BLaER1 treated with 17β-estradiol and CSF1 and Interleukin-3, amounts not matched to agents 10 nM and 100 nM (cell line): ENCODE data around the gene SNRNP27.
A peak's percentile ranks its signal among the peaks of the same experiment; 100 is the strongest.
"Not testable (repeated sequence)": the region's sequence is repeated elsewhere in the genome, so short reads cannot be mapped to it uniquely, and the experiment has no call there.

ENCODE experiments used
- H3K27ac ChIP-seq, 11 experiments: shearing (Covaris generic); formaldehyde crosslinking; 2 replicates each; pipeline ENCODE4 v1.8.1; 2022
- H3K27me3 ChIP-seq, 11 experiments: shearing (Covaris generic); formaldehyde crosslinking; 2 replicates each; pipeline ENCODE4 v1.8.1; 2022
- H3K36me3 ChIP-seq, 11 experiments: shearing (Covaris generic); formaldehyde crosslinking; 2 replicates each; pipeline ENCODE4 v1.8.1; 2022
- H3K4me1 ChIP-seq, 10 experiments: shearing (Covaris generic); formaldehyde crosslinking; 2 replicates each; pipeline ENCODE4 v1.8.1; 2022
- H3K4me2 ChIP-seq, 11 experiments: shearing (Covaris generic); formaldehyde crosslinking; 2 replicates each; pipeline ENCODE4 v1.8.1; 2022
- H3K4me3 ChIP-seq, 10 experiments: shearing (Covaris generic); formaldehyde crosslinking; 2 replicates each; pipeline ENCODE4 v1.8.1; 2022
- H3K9ac ChIP-seq, 11 experiments: shearing (Covaris generic); formaldehyde crosslinking; 2 replicates each; pipeline ENCODE4 v1.8.1; 2022
- H3K9me3 ChIP-seq, 11 experiments: shearing (Covaris generic); formaldehyde crosslinking; replicated peaks in 1 of 11; 2 replicates each; pipeline ENCODE4 v1.8.1; 2022
- H4K20me1 ChIP-seq, 11 experiments: shearing (Covaris generic); formaldehyde crosslinking; 2 replicates each; pipeline ENCODE4 v1.8.1; 2022
- Cebpa-rat ChIP-seq, 11 experiments: shearing (Covaris generic); IDR thresholded peaks; 2 replicates each; pipeline ENCODE4 v1.8.1; 2022

The SNRNP27 gene

GRCh38 chr2:69946351-69947324 lies 52.9 kb downstream of the SNRNP27 start:
- Histone ChIP-seq H4K20me1 (peaks cover 0 to 19% (median 0%) of the 10 kb centered on the region in 11 experiments; a peak in 3 of 22 replicates), H3K27ac (peak overlapping the region; percentile 23 to 90 (median 65)), H3K4me1 (peaks cover 21 to 77% (median 33%) of the 10 kb centered on the region in 10 experiments), H3K9me3 (no peaks in the 10 kb centered on the region), H3K4me3 (no peak overlapping the region; a peak in 1 of 20 replicates), H3K36me3 (peaks cover 0 to 26% (median 10%) of the 10 kb centered on the region in 11 experiments; a peak in 12 of 22 replicates), H3K9ac (peak overlapping the region in 10 of 11 experiments; percentile 8 to 71 (median 37); a peak in 14 of 22 replicates), H3K27me3 (no peaks in the 10 kb centered on the region), H3K4me2 (peak overlapping the region; percentile 54 to 86 (median 74))
- TF ChIP-seq Cebpa-rat (IDR thresholded peaks at IDR 0.05), result no peak

GRCh38 chr2:69947325-69947931 lies 53.7 kb downstream of the SNRNP27 start:
- Histone ChIP-seq H3K4me3 (no peak overlapping the region), H3K4me2 (peak overlapping the region; percentile 54 to 86 (median 74)), H3K36me3 (peaks cover 0 to 18% (median 10%) of the 10 kb centered on the region in 11 experiments; a peak in 12 of 22 replicates), H3K4me1 (peaks cover 21 to 76% (median 34%) of the 10 kb centered on the region in 10 experiments), H4K20me1 (peaks cover 0 to 11% (median 0%) of the 10 kb centered on the region in 11 experiments; a peak in 3 of 22 replicates), H3K9ac (peak overlapping the region in 2 of 11 experiments; percentile 64 to 71; a peak in 4 of 22 replicates), H3K27me3 (no peaks in the 10 kb centered on the region), H3K27ac (peak overlapping the region in 10 of 11 experiments; percentile 23 to 90 (median 69); a peak in 17 of 22 replicates), H3K9me3 (no peaks in the 10 kb centered on the region)
- TF ChIP-seq Cebpa-rat (IDR thresholded peaks at IDR 0.05), result no peak

GRCh38 chr2:69948032-69948962 lies 54.5 kb downstream of the SNRNP27 start:
- H3K27ac ChIP-seq, result peak overlapping the region in 5 of 11 experiments; percentile 64 to 90 (median 83); a peak in 9 of 22 replicates
- peak overlapping the region in 9 of 11 experiments; percentile 54 to 86 (median 76); a peak in 16 of 22 replicates for H3K4me2 ChIP-seq

GRCh38 chr2:69948963-69949645 lies 55.3 kb downstream of the SNRNP27 start:
- TF ChIP-seq Cebpa-rat (IDR thresholded peaks at IDR 0.05), result no peak
- Histone ChIP-seq H3K4me1 (peaks cover 21 to 74% (median 37%) of the 10 kb centered on the region in 10 experiments), H3K9ac (no peak overlapping the region), H3K27me3 (no peaks in the 10 kb centered on the region), H3K27ac (peak overlapping the region in 3 of 11 experiments; percentile 30 to 90 (median 84); a peak in 5 of 22 replicates), H3K4me2 (peak overlapping the region in 2 of 11 experiments; percentile 76 to 84; a peak in 4 of 22 replicates), H3K4me3 (no peak overlapping the region), H3K36me3 (peaks cover 0 to under 1% (median 0%) of the 10 kb centered on the region in 11 experiments; a peak in 1 of 22 replicates), H4K20me1 (no peaks in the 10 kb centered on the region), H3K9me3 (no peaks in the 10 kb centered on the region)

More at GRCh38 chr2:69948032-69948962, 54.5 kb downstream of the SNRNP27 start:
- Histone ChIP-seq H3K9ac (peak overlapping the region in 3 of 11 experiments; percentile 21 to 31 (median 31); a peak in 2 of 22 replicates), H3K36me3 (peaks cover 0 to 9% (median 4%) of the 10 kb centered on the region in 11 experiments; a peak in 11 of 22 replicates), H4K20me1 (peaks cover 0 to 3% (median 0%) of the 10 kb centered on the region in 11 experiments; a peak in 2 of 22 replicates), H3K27me3 (no peaks in the 10 kb centered on the region), H3K4me3 (no peak overlapping the region), H3K9me3 (no peaks in the 10 kb centered on the region), H3K4me1 (peaks cover 21 to 76% (median 37%) of the 10 kb centered on the region in 10 experiments)
- no peak for TF ChIP-seq Cebpa-rat (IDR thresholded peaks at IDR 0.05)

- no peak for TF ChIP-seq Cebpa-rat (IDR thresholded peaks at IDR 0.05)
- Histone ChIP-seq H3K9me3 (no peaks in the 10 kb centered on the region), H3K4me2 (no peak overlapping the region), H3K27me3 (no peaks in the 10 kb centered on the region), H3K36me3 (no peaks in the 10 kb centered on the region), H3K4me1 (peaks cover 21 to 74% (median 35%) of the 10 kb centered on the region in 10 experiments), H3K27ac (no peak overlapping the region), H3K9ac (no peak overlapping the region), H3K4me3 (no peak overlapping the region), H4K20me1 (no peaks in the 10 kb centered on the region)
These were observed 56.5 kb downstream of the SNRNP27 start for GRCh38 chr2:69950241-69950640.

GRCh38 chr2:69950671-69951070 lies 56.9 kb downstream of the SNRNP27 start:
- not testable (repeated sequence) for H4K20me1 ChIP-seq, H3K27me3 ChIP-seq, H3K4me2 ChIP-seq, H3K9ac ChIP-seq, H3K4me3 ChIP-seq, H3K27ac ChIP-seq, H3K36me3 ChIP-seq, H3K9me3 ChIP-seq
- peaks cover 21 to 74% (median 32%) of the 10 kb centered on the region in 10 experiments for H3K4me1 ChIP-seq

GRCh38 chr2:69952336-69953115 lies 58.8 kb downstream of the SNRNP27 start:
- Histone ChIP-seq H3K9ac (no peak overlapping the region), H3K4me2 (peak overlapping the region in 4 of 11 experiments; percentile 9 to 62 (median 54); a peak in 7 of 22 replicates), H3K27ac (peak overlapping the region in 2 of 11 experiments; percentile 8 to 36; a peak in 3 of 22 replicates), H4K20me1 (no peaks in the 10 kb centered on the region), H3K9me3 (no peaks in the 10 kb centered on the region), H3K4me1 (peaks cover 3 to 74% (median 15%) of the 10 kb centered on the region in 10 experiments; a peak in 19 of 20 replicates), H3K27me3 (no peaks in the 10 kb centered on the region), H3K36me3 (no peaks in the 10 kb centered on the region), H3K4me3 (no peak overlapping the region)
- no peak for TF ChIP-seq Cebpa-rat (IDR thresholded peaks at IDR 0.05)
